GM18909 (cell line): ENCODE data around the gene SPAG9.

ENCODE experiments used
- ATAC-seq: cut with Tn5 transposase; IDR thresholded peaks from one replicate; pipeline ENCODE4 v1.9.1; 2021; ENCODE audit warnings: mild to moderate bottlenecking; ENCODE audit not compliant: unreplicated experiment, poor library complexity

The SPAG9 gene

GRCh38 chr17:50957600-50958575, 162.8 kb downstream of the SPAG9 start:
- ATAC-seq, result no peak

GRCh38 chr17:50956750-50957523, 163.7 kb downstream of the SPAG9 start:
- peak; percentile 57 for ATAC-seq

GRCh38 chr17:50956409-50956749, 164.3 kb downstream of the SPAG9 start:
- ATAC-seq, result no peak

- ATAC-seq, result no peak
Observed at GRCh38 chr17:50955667-50956120, 165.0 kb downstream of the SPAG9 start.

GRCh38 chr17:50955160-50955559, 165.5 kb downstream of the SPAG9 start:
- no peak for ATAC-seq

- ATAC-seq, result no peak
Observed at GRCh38 chr17:50954641-50955121, 166.0 kb downstream of the SPAG9 start.

GRCh38 chr17:50953831-50954601, 166.7 kb downstream of the SPAG9 start:
- no peak for ATAC-seq

GRCh38 chr17:50953518-50953830, 167.2 kb downstream of the SPAG9 start:
- no peak for ATAC-seq

- ATAC-seq, result no peak
Observed at GRCh38 chr17:50952889-50953288, 167.8 kb downstream of the SPAG9 start.

- no peak for ATAC-seq
Observed at GRCh38 chr17:50952013-50952412, 168.7 kb downstream of the SPAG9 start.

- no peak for ATAC-seq
Observed at GRCh38 chr17:50949989-50950877, 170.4 kb downstream of the SPAG9 start.

- ATAC-seq, result no peak
Observed at GRCh38 chr17:50949128-50949988, 171.3 kb downstream of the SPAG9 start.

- no peak for ATAC-seq
Observed at GRCh38 chr17:50948711-50949110, 172.0 kb downstream of the SPAG9 start.

- no peak for ATAC-seq
Observed at GRCh38 chr17:50947782-50948543, 172.7 kb downstream of the SPAG9 start.

- ATAC-seq, result no peak
Observed at GRCh38 chr17:50946891-50947781, 173.5 kb downstream of the SPAG9 start.

GRCh38 chr17:50946223-50946890, 174.3 kb downstream of the SPAG9 start:
- no peak for ATAC-seq
